SIG-M5 (cell line): ENCODE measurements around the gene MUC4.
"Not testable (repeated sequence)": the region's sequence is repeated elsewhere in the genome, so short reads cannot be mapped to it uniquely, and the experiment has no call there.

Experiments used
- DNase-seq: peaks from one replicate; lab custom pipeline; 2025; lab: John Stamatoyannopoulos, UW

MUC4 gene

DNA sequence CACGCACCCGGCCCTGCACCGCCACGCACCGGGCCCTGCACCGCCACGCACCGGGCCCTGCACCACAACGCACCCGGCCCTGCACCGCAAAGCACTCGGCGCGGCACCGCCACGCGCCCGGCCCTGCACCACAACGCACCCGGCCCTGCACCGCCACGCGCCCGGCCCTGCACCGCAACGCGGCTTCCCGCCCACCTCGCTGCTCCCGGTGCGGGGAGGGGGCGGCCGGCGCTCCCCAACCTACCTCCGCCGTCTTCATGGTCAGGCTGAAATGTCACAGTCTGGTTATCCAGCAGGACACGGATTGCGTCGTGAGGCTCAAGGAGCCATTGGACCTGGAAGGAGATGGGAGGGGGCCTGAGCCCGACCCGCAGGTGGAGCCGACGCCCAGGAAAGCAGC is 49.1 kb downstream of the MUC4 start:
- no peak for DNase-seq

- no peak for DNase-seq
These were observed 49.5 kb downstream of the MUC4 start for GRCh38 chr3:195762249-195762585.

- no peak for DNase-seq
These were observed 50.0 kb downstream of the MUC4 start for GRCh38 chr3:195761567-195762248.

- no peak for DNase-seq
These were observed 50.6 kb downstream of the MUC4 start for GRCh38 chr3:195761123-195761566.

DNA sequence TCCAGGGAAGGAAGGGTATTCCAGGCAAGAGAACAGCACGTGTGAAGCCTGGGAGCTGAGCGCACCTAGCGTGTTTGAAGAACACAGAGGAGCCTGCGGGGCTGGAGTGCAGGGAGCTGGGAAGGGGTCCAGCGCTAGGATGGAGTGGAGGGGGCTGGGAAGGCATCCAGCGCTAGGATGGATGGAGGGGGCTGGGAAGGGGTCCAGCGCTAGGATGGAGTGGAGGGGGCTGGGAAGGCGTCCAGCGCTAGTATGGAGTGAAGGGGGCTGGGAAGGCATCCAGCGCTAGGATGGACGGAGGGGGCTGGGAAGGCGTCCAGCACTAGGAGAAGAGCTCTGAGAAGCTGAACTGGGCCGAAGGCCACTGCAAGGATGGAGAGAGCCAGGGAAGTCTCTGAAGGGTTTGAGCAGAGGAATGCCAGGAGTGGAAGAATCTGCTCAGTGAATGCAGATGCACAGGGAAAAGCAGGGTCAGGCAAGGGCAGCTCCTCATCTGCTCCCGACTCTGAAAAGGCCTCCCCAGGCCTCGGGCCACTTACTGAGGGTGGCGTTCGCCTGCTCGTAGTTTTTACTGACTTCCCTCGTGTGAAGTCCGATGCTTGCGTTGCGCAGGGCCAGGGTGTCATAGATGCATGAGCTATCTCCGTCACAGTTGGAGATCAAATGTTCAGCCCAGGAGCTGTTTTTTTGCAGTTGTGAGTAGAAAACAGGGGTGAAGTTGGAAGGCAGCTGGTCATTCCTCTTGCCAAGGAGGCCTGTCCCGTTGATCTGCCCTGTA is 51.2 kb downstream of the MUC4 start:
- DNase-seq: no peak

DNA sequence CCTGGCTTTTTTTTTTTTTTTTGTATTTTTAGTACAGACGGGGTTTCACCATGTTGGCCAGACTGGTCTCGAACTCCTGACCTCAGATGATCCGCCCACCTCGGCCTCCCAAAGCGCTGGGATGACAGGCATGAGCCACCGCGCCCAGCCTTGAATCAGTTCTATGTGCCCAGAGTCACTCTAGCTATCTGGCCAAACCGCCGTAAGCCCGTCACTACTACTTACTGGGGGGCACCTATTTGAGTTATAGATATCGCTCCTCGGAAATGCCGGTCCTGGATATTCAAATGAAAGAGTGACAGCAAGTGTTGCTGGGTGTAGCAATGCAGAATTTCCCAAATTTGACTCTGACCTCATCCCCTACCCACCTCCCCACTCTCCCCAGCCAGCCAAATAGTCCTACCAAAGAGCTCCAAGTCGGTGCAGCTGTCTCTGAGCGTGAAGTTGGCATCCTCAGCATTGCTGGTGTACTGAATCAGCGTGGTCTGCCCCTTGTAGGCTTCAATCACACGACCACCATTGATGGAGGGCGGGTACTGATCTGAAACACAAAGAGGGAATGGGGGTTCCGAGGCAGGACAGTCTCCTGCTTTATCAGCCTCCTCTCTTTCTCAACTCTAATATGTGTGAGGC is 52.9 kb downstream of the MUC4 start:
- no peak for DNase-seq

GRCh38 chr3:195757827-195758226 is 53.9 kb downstream of the MUC4 start:
- DNase-seq: no peak

DNA sequence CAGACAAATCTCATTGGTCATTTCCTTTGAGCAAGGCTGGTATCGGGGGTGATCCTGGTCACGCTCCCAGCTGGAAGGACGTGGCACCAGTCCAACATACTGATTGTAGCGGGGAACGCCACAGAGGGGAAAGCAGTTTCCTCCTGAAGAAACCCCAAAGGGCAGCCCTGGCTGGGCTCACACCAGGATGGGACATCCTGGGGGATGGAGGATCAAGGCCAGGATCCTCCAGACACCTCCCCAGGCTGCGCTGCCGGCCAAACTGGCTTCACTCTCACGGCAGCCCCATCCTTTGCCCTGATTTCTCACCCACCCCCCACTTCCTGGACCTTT is 54.3 kb downstream of the MUC4 start:
- no peak for DNase-seq

- DNase-seq: no peak
These were observed 55.7 kb downstream of the MUC4 start for GRCh38 chr3:195755791-195756676.

- DNase-seq: no peak
These were observed 56.3 kb downstream of the MUC4 start for GRCh38 chr3:195755391-195755790.

GRCh38 chr3:195754906-195755305 is 56.8 kb downstream of the MUC4 start:
- DNase-seq: no peak

DNA sequence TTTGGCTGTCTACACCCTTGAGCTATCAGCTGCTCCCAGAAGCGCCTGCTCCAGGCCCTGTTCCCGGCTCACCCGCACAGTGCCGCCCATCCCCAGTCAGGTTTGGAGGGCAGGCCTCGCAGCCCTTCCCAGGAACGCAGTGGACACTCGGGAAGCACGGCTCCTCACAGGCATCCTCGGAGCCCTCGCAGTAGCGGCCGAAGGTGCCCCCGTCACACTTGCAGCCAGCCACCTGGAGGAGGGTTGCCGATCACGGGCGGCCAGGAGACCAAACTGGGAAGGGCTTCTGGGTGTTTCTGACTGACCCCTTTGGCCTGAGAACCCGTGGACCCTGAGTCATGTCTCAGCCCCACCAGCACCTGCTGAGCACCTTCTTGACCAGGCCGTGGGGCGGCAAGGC is 57.6 kb downstream of the MUC4 start:
- DNase-seq: no peak

GRCh38 chr3:195753581-195753980 is 58.1 kb downstream of the MUC4 start:
- no peak for DNase-seq

DNA sequence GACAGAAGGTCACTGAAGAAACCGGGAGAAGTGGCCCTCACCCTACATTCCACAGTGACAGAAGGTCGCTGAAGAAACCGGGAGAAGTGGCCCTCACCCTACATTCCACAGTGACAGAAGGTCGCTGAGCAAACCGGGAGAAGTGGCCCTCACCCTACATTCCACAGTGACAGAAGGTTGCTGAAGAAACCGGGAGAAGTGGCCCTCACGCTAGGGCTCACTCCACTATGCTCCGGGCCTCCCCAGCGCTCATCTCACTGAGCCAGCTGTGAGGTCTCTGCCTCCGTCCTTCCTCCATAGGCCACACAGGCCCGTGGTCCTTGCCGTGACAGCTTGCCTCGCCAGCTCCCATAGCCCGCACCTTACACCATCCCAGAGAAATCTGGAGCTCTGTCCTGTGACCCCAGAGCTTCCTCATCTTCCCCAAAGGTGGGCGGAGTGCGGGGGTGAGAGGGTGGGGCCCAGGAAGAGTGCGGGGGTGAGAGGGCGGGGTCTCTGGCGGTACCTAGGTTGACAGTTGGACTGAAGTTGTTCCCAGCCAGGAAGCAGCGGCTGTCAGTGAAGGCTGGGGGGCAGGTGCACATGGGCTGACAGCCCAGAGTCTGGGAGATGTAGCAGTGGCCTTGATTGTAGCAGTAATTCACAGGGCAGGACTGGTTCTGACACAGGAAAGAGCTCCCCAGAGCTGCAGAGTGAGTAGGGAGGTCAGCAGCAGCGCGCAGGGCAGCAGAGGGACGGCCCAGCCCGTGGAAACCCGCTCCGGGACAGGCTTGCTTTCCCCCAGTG is 59.0 kb downstream of the MUC4 start:
- DNase-seq: no peak

- DNase-seq: no peak
These were observed 59.7 kb downstream of the MUC4 start for GRCh38 chr3:195752066-195752465.

DNA sequence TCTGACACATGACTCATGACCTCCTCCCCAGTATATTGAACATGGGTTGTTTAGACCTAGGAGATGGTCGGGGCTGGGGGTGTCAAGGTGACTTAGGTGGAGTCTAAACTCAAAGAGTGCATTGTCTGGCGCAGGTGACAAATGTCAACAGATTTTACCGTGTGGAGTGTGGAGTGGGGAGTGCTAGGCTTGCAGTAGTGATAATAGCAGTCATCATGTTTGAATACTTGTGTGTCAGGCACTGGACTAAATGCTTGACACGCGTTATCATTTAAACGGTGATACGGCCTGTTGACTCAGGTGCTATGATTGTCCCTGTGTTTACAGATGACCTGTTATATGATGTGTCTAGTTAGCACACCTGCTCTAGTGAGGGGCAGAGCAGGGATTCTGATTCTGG is 60.2 kb downstream of the MUC4 start:
- DNase-seq: no peak

DNA sequence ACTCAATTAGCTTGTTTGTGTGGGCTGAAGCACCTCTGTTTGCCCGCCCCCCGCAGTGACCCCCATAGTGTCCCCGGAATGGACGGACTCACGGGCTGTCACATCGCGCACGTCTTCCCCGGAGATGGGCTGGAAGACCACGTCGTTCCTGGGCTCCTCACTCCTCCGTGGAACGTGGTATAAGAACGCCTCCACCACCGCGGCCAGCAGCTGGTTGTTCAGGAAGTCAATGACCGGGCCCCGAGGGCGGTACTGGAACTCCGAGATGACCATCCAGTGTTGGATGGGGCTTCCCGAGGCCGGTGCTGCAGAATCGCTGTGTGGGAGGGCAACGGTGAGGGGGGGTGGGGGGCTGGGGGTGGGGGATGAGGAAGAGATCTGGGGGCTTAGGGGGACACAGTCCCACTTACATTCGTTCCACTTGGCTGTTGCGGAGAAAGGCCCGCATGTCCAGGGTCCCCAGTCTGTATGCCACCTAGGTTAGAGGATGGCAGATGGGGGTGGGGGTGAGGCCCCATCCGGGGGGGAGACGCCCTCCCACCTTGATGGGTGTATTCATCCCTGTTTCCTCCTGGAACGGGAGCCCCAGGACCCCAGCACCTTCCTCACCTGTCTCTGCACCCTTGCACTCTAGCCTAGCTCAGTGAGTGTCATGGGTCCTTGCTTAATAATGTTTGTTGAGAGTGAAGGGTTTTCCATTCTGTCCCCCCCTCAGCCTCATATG is 60.8 kb downstream of the MUC4 start:
- DNase-seq: no peak

DNA sequence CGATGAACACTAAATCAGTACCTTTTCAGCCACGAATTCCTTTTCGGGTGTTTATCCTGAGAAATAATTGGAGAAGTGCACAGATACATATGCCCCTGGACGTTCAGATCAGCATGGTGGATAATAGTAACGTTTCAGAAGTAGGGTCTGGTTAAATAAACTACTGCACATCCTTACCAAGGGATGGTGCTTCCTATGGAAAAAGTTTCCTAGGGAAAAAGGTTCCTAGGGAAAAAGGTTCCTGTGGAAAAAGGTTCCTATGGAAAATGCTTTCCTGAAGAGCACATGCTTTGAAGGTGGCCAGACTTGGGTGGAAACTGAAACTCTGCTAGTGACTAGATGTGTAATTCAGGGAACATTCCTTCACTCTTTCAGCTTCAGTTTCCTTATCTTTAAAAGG is 62.6 kb downstream of the MUC4 start:
- not testable (repeated sequence) for DNase-seq

- DNase-seq: no peak
These were observed 63.1 kb downstream of the MUC4 start for GRCh38 chr3:195748661-195749060.

DNA sequence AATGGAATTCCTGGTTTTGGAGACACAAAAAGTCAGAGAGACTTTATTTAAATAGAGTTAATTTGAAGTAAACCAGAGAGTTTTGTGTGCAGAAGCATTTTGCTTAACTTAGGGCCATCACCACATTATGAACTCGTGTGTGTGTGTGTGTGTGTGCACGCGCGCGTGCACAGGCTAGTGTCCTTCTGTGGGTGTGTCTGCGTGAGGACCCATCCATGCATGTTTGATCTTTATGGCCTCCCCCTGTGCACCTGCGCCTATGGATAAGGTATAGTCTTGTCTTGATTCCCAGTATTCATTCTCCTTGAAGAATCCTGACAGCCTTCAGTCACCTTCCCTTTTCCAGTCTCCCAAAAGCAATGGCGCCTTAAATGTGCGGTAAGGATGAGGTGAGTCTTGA is 65.0 kb downstream of the MUC4 start:
- DNase-seq: no peak

- DNase-seq: no peak
These were observed 65.4 kb downstream of the MUC4 start for GRCh38 chr3:195746346-195746745.
